PC-3 (cell line): ENCODE measurements around the gene AFG1L.

Source experiments
- CTCF ChIP-seq: fragments of 300-600 bp; sonication (generic); conservative IDR thresholded peaks from 2 replicates; pipeline ENCODE4 v1.5.1; 2017; ENCODE audit warnings: antibody characterized with exemption, low read depth, mild to moderate bottlenecking, low read length
- EZH2 ChIP-seq: fragments of 300-600 bp; sonication (generic); IDR thresholded peaks from one replicate; pipeline ENCODE4 v1.6.1; 2017; ENCODE audit warnings: antibody characterized with exemption, mild to moderate bottlenecking, low read length; ENCODE audit not compliant: unreplicated experiment

GRCh38 chr6:108408861-108409260 is 114.0 kb downstream of the AFG1L start:
- no peak for TF ChIP-seq EZH2
- TF ChIP-seq CTCF: no peak
